CD4-positive, alpha-beta memory T cell (primary cell): ENCODE results near the gene IFI6. TPM values are rescaled to one million over a fixed set of nuclear protein-coding genes. Genes with fewer than 3 reads are reported as not detected.
A peak's percentile ranks its signal among the peaks of the same experiment; 100 is the strongest.

Experiments
- CTCF ChIA-PET: fragments of 350-600 bp; sonication (Branson Sonifier 250); formaldehyde crosslinking; loops from one replicate; lab custom pipeline; 2021; ENCODE audit warnings: inconsistent platforms; ENCODE audit not compliant: partially characterized antibody; lab: Charles Lee
- POLR2A ChIA-PET: fragments of 350-600 bp; sonication (Branson Sonifier 250); formaldehyde crosslinking; loops from one replicate; lab custom pipeline; 2021; ENCODE audit not compliant: partially characterized antibody; lab: Charles Lee
- DNase-seq, 5 donors: peaks; one replicate each; pipeline versions ENCODE4 v3.0.0 to v3.0.0-alpha.2; 2020 to 2022; ENCODE audit warnings: mixed read lengths in 1 of 5
- H3K27ac ChIP-seq: one replicate; pipeline ENCODE4 v1.7.0; 2013; ENCODE audit warnings: low read depth, low read length
- H3K27me3 ChIP-seq: 2 replicates; pipeline ENCODE4 v1.7.0; 2013; ENCODE audit warnings: mild to moderate bottlenecking, low read length, moderate library complexity; ENCODE audit not compliant: insufficient read depth
- H3K36me3 ChIP-seq: 2 replicates; pipeline ENCODE4 v1.7.0; 2013; ENCODE audit warnings: mild to moderate bottlenecking, low read length, moderate library complexity; ENCODE audit not compliant: insufficient read depth
- H3K4me1 ChIP-seq: 2 replicates; pipeline ENCODE4 v1.7.0; 2013; ENCODE audit warnings: mild to moderate bottlenecking, low read length, moderate library complexity; ENCODE audit not compliant: insufficient read depth
- H3K4me3 ChIP-seq, 2 donors: one replicate each; pipeline ENCODE4 v1.7.0; 2013; ENCODE audit warnings: low read length in 2 of 2, mild to moderate bottlenecking in 1 of 2
- H3K9me3 ChIP-seq, 2 donors: one replicate each; pipeline ENCODE4 v1.7.0; 2013; ENCODE audit warnings: low read length in 2 of 2, control low read depth in 1 of 2; ENCODE audit not compliant: control insufficient read depth in 1 of 2
- H3K27ac Mint-ChIP-seq, 7 donors: one replicate each; pipeline ENCODE4 v1.8.0; 2020 to 2021; ENCODE audit warnings: mixed read lengths in 7 of 7, mild to moderate bottlenecking in 6 of 7, inconsistent platforms in 3 of 7, moderate library complexity in 3 of 7
- H3K27me3 Mint-ChIP-seq, 2 donors: one replicate each; pipeline ENCODE4 v1.8.0; 2020 to 2021; ENCODE audit warnings: mixed read lengths in 2 of 2
- H3K36me3 Mint-ChIP-seq, 2 donors: one replicate each; pipeline ENCODE4 v1.8.0; 2020 to 2021; ENCODE audit warnings: mixed read lengths in 2 of 2, inconsistent platforms in 1 of 2, mild to moderate bottlenecking in 1 of 2
- H3K4me1 Mint-ChIP-seq, 4 donors: one replicate each; pipeline ENCODE4 v1.8.0; 2020 to 2021; ENCODE audit warnings: mixed read lengths in 4 of 4, mild to moderate bottlenecking in 1 of 4
- H3K4me3 Mint-ChIP-seq, 8 donors: one replicate each; pipeline ENCODE4 v1.8.0; 2020 to 2021; ENCODE audit warnings: mixed read lengths in 8 of 8, mild to moderate bottlenecking in 7 of 8, moderate library complexity in 6 of 8, inconsistent platforms in 3 of 8
- H3K9me3 Mint-ChIP-seq, 8 donors: one replicate each; pipeline ENCODE4 v1.8.0; 2020 to 2021; ENCODE audit warnings: mixed read lengths in 8 of 8, mild to moderate bottlenecking in 5 of 8, inconsistent platforms in 3 of 8, moderate library complexity in 1 of 8
- intact Hi-C: fragments of 100-400 bp; cut with micrococcal nuclease; formaldehyde crosslinking; loops from one replicate; pipeline ENCODE4 v1.15.1; 2023
- polyA plus RNA-seq, 2 donors: library from polyadenylated mRNA; unstranded; fragments of 300-500 nt; fragmentation: Illumina TruSeq; gene quantifications; one replicate each; pipeline ENCODE4 v1.2.3, GENCODE V29; 2021
- total RNA-seq, 2 experiments: library from RNA; stranded (reverse); gene quantifications; one replicate each; pipeline ENCODE4 v1.2.3, GENCODE V29; 2021

The IFI6 gene
- total and polyA plus RNA-seq, 4 experiments from 2014 or later: 23.0 to 139 (median 43.2) TPM

DNA sequence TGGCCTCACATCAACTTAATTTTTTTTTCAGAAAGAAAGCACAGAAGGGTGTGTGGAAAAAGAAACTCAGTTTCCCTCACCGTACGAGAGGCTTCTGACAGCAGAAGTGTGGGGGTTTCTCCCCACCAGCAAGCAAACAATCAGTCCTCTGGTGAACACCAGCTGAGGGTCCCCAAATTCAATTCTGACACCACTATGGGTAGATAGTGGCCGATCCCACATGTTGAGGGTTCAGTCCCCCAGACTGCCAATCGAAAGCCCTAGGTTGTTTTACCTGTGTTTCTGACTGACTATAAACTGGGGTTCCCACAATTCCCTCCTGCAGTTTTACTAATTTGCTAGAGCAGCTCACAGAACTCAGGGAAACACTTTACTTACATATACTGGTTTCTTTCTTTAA lies 2.1 kb downstream of the IFI6 start:
- no peaks in the 10 kb centered on the region for H3K9me3 ChIP-seq
- H3K4me3 ChIP-seq: peak overlapping the region in 1 of 2 donors; percentile 81
- peak overlapping the region; percentile 65 to 92 (median 82) for H3K27ac Mint-ChIP-seq
- peaks cover 24 to 40% (median 33%) of the 10 kb centered on the region in 4 donors for H3K4me1 Mint-ChIP-seq
- H3K27me3 ChIP-seq: no peaks in the 10 kb centered on the region
- H3K9me3 Mint-ChIP-seq: no peaks in the 10 kb centered on the region
- intact Hi-C loops: loop anchor here (1.0 to 2.0 kb wide), 3 partner anchors 49 to 161 kb away; partner anchors contain the start of genes PPP1R8 and STX12
- ChIA-PET CTCF (interaction anchor here (0.5 to 13.1 kb wide), 45 partner anchors 9 to 1207 kb away, joined by 3 to 550 read pairs (median 4); partner anchors contain the start of genes AHDC1, FAM76A, PPP1R8 and STX12), POLR2A (interaction anchor here (0.6 to 3.9 kb wide), 8 partner anchors 26 to 596 kb away, joined by 3 to 28 read pairs (median 3); partner anchors contain the start of genes FAM76A and STX12)
- no peak for DNase-seq
- peaks cover 5% of the 10 kb centered on the region for H3K36me3 ChIP-seq
- peaks cover 41% of the 10 kb centered on the region for H3K4me1 ChIP-seq
- H3K4me3 Mint-ChIP-seq: peak overlapping the region in 7 of 8 donors; percentile 76 to 86 (median 83)
- H3K36me3 Mint-ChIP-seq: peaks cover 11 to 18% of the 10 kb centered on the region in 2 donors
- no peaks in the 10 kb centered on the region for H3K27me3 Mint-ChIP-seq
- H3K27ac ChIP-seq: no peak overlapping the region

DNA sequence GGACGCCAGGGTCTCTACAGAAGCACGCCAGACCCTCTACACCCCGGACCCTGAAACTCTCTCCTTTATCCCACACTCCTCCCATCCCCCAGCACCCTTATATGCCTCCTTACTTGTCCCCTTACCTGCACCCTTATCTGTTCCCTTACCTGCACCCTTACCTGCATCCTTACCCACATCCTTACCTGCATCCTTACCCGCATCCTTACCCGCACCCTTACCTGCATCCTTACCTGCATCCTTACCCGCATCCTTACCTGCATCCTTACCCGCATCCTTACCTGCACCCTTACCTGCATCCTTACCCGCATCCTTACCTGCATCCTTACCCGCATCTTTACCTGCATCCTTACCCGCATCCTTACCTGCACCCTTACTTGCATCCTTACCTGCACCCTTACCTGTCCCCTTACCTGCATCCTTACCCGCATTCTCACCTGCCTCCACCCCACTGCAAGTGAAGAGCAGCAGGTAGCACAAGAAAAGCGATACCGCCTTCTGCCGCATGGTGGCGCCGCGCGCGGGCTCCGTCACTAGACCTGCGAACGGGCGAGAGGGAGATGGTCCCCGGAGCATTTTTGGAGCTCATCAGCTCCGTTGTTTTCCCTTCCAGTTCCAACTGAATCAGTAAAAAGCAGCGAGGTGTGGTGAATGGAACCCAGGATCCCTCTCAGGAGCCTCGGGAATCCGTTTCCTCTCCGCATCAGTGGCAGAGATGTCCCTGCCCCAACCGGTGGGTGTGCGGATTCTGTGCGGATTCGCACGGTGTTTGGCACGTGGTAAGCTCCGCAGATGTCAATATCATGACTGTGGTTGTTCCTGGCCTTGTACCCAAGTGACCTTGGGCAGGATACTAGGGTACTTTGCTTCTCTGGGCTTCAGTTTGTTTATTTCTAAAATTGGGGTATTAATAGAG lies 2.9 kb downstream of the IFI6 start:
- intact Hi-C loops: loop anchor here (1.0 kb wide), 2 partner anchors 50 to 104 kb away; partner anchors contain the start of gene STX12
- POLR2A ChIA-PET: interaction anchor here (1.0 to 3.9 kb wide), 7 partner anchors 26 to 181 kb away, joined by 3 to 28 read pairs (median 3); partner anchors contain the start of genes FAM76A and STX12
- Histone ChIP-seq H3K4me3 (peak overlapping the region; percentile 54 to 81), H3K27ac (peak overlapping the region; percentile 24), H3K36me3 (peaks cover 5% of the 10 kb centered on the region), H3K4me1 (peaks cover 41% of the 10 kb centered on the region), H3K9me3 (no peaks in the 10 kb centered on the region), H3K27me3 (no peaks in the 10 kb centered on the region)
- Mint-ChIP-seq H3K4me3 (peak overlapping the region; percentile 76 to 86 (median 83)), H3K9me3 (no peaks in the 10 kb centered on the region), H3K27ac (peak overlapping the region; percentile 65 to 92 (median 82)), H3K27me3 (no peaks in the 10 kb centered on the region), H3K4me1 (peaks cover 24 to 40% (median 33%) of the 10 kb centered on the region in 4 donors), H3K36me3 (peaks cover 11 to 18% of the 10 kb centered on the region in 2 donors)
- CTCF ChIA-PET: interaction anchor here (0.5 to 13.1 kb wide), 46 partner anchors 10 to 1208 kb away, joined by 3 to 550 read pairs (median 4); partner anchors contain the start of genes AHDC1, FAM76A, PPP1R8 and STX12
- peak; percentile 81 to 87 (median 84) for DNase-seq

DNA sequence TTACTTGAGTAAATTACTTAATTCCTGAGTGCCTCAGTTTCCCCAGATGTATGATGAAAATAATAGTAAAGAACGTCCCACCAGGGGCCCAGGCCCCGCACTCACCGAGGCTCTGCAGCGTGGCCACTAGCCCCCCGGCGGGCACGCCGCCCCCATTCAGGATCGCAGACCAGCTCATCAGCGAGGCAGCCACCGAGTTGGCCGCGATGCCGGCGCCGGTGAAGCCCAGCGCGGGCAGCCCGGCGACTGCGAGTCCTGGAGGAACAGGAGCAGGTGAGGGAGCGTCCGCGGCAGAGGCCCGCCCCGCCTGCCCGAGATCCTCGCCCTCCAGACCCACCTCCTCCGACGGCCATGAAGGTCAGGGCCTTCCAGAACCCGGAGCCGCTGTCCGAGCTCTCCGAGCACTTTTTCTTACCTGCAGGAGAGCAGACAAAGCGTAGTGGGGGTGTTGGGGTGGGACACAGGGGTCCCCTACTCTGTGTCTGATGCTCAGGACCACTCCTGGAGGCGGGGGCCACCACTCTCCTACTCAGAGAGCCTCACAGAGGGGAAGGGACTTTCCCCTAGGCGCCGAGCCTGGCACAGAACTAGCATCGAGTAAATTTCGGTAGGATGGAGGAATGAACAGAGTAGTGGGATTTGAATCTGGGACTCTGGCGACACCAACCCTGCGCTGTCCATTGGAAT lies 3.7 kb downstream of the IFI6 start:
- H3K4me3 ChIP-seq: no peak overlapping the region
- H3K27me3 ChIP-seq: no peaks in the 10 kb centered on the region
- CTCF ChIA-PET: interaction anchor here (2.2 to 13.1 kb wide), 2 partner anchors 56 to 57 kb away, joined by 12 to 550 read pairs; partner anchors contain the start of genes AHDC1 and FAM76A
- H3K36me3 ChIP-seq: peaks cover 5% of the 10 kb centered on the region
- Mint-ChIP-seq H3K4me3 (peak overlapping the region in 2 of 8 donors; percentile 18 to 25), H3K9me3 (no peaks in the 10 kb centered on the region), H3K4me1 (peaks cover 24 to 42% (median 35%) of the 10 kb centered on the region in 4 donors), H3K36me3 (peaks cover 12 to 18% of the 10 kb centered on the region in 2 donors), H3K27me3 (no peaks in the 10 kb centered on the region), H3K27ac (no peak overlapping the region)
- POLR2A ChIA-PET: interaction anchor here (3.3 kb wide), 1 partner anchor 58 kb away, joined by 28 read pairs; the partner anchor contains the start of gene FAM76A
- intact Hi-C loops: no loop called here
- H3K27ac ChIP-seq: no peak overlapping the region
- no peak for DNase-seq
- H3K4me1 ChIP-seq: peaks cover 46% of the 10 kb centered on the region
- H3K9me3 ChIP-seq: no peaks in the 10 kb centered on the region

DNA sequence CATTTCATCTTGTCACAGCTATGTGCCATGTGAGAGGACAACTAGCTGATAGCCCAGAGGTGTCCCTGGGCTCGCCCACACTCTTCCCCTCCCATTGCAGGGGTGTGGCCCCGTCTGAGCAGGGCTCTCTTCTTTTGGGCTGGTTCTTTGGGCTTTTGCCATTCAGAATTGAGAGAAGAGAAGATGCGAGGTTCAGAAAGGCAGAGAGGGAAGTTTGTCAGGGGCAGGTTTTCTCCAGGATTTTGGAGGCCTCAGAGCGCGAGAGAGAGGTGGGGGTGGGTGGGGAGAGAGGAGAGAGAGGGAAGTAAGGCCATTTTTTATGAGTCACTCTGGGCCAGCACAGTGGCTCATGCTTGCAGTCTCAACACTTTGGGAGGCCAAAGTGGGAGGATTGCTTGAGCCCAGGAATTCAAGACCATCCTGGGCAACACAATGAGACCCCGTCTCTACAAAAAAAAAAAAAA lies 5.2 kb downstream of the IFI6 start:
- H3K27me3 ChIP-seq: no peaks in the 10 kb centered on the region
- ChIA-PET POLR2A (interaction anchor here (0.6 to 6.9 kb wide), 2 partner anchors 54 to 146 kb away, joined by 3 to 237 read pairs; no protein-coding TSS in a partner anchor), CTCF (interaction anchor here (0.7 to 13.1 kb wide), 5 partner anchors 54 to 526 kb away, joined by 3 to 550 read pairs (median 5); partner anchors contain the start of genes AHDC1, FAM76A and STX12)
- peak overlapping the region in 3 of 7 donors; percentile 7 to 72 (median 53) for H3K27ac Mint-ChIP-seq
- H3K27ac ChIP-seq: no peak overlapping the region
- no peaks in the 10 kb centered on the region for H3K9me3 ChIP-seq
- peaks cover 14 to 18% of the 10 kb centered on the region in 2 donors for H3K36me3 Mint-ChIP-seq
- H3K4me3 ChIP-seq: no peak overlapping the region
- DNase-seq: no peak
- intact Hi-C loops: no loop called here
- no peak overlapping the region for H3K4me3 Mint-ChIP-seq
- peaks cover 31 to 46% (median 39%) of the 10 kb centered on the region in 4 donors for H3K4me1 Mint-ChIP-seq
- no peaks in the 10 kb centered on the region for H3K9me3 Mint-ChIP-seq
- no peaks in the 10 kb centered on the region for H3K27me3 Mint-ChIP-seq
- peaks cover 5% of the 10 kb centered on the region for H3K36me3 ChIP-seq
- H3K4me1 ChIP-seq: peaks cover 50% of the 10 kb centered on the region

DNA sequence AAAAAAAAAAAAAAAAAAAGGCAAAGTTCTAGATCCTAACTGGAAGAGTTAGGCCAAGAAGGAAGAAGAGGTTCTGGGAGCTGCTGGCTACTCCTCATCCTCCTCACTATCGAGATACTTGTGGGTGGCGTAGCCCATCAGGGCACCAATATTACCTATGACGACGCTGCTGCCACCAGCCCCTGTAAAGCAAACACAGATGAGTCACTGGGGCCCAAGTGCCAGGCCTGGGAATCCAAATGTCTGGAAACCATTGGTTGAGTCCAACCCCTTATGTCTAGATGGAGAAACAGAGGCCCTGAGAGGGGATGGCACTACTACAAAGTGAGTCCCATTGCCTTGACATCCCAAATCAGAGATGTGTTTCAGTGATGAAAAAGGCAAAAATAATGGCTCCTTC lies 5.7 kb downstream of the IFI6 start:
- no peaks in the 10 kb centered on the region for H3K27me3 ChIP-seq
- no peaks in the 10 kb centered on the region for H3K9me3 ChIP-seq
- peaks cover 0 to under 1% (median 0%) of the 10 kb centered on the region in 8 donors for H3K9me3 Mint-ChIP-seq
- ChIA-PET POLR2A (interaction anchor here (0.6 to 6.9 kb wide), 2 partner anchors 53 to 145 kb away, joined by 3 to 237 read pairs; no protein-coding TSS in a partner anchor), CTCF (interaction anchor here (1.6 to 13.1 kb wide), 4 partner anchors 16 to 110 kb away, joined by 5 to 550 read pairs (median 10); partner anchors contain the start of genes AHDC1 and FAM76A)
- H3K36me3 ChIP-seq: peaks cover 5% of the 10 kb centered on the region
- peak overlapping the region in 2 of 7 donors; percentile 7 to 12 for H3K27ac Mint-ChIP-seq
- H3K4me1 ChIP-seq: peaks cover 50% of the 10 kb centered on the region
- no peak overlapping the region for H3K4me3 Mint-ChIP-seq
- intact Hi-C loops: no loop called here
- H3K27me3 Mint-ChIP-seq: no peaks in the 10 kb centered on the region
- no peak for DNase-seq
- H3K4me3 ChIP-seq: no peak overlapping the region
- no peak overlapping the region for H3K27ac ChIP-seq
- peaks cover 14 to 18% of the 10 kb centered on the region in 2 donors for H3K36me3 Mint-ChIP-seq
- H3K4me1 Mint-ChIP-seq: peaks cover 32 to 46% (median 40%) of the 10 kb centered on the region in 4 donors

DNA sequence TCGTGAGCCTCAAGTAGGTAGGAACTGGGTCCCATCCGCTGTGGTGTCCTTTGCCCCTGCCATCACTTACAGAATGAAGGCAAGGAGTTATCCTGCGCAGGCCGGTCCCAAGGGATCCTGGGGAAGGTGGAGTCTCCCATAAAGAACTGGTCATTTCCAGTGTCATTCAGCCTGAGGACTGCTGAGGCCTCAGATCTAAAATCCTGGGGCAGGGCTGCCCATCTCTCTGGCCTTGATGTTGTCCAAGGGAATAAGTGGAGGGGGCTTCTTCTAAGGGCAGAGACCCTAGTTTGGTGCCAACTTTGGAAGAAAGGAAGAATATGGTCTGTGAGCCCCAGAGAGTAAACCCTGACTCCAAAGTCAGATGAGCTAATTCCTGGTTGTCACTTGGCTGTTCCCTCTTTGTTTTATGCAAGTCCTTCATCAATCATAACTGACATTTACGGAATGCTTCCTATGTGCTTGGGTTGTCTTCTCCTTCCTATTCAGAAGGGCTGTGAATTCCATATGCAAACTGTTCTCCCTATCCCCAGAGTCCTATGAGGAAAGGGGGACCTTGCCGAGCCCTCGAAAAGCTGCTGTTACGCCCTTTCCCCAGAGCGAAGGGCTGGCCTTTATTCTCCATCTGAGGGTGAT lies 6.9 kb downstream of the IFI6 start:
- intact Hi-C loops: no loop called here
- peaks cover 35 to 46% (median 41%) of the 10 kb centered on the region in 4 donors for H3K4me1 Mint-ChIP-seq
- Histone ChIP-seq H3K27me3 (no peaks in the 10 kb centered on the region), H3K4me1 (peaks cover 50% of the 10 kb centered on the region), H3K27ac (no peak overlapping the region), H3K36me3 (peaks cover 5% of the 10 kb centered on the region), H3K4me3 (no peak overlapping the region), H3K9me3 (no peaks in the 10 kb centered on the region)
- no peak for DNase-seq
- peaks cover 15 to 18% of the 10 kb centered on the region in 2 donors for H3K36me3 Mint-ChIP-seq
- peak overlapping the region in 1 of 7 donors; percentile 25 for H3K27ac Mint-ChIP-seq
- peaks cover 0 to 2% (median 0%) of the 10 kb centered on the region in 8 donors for H3K9me3 Mint-ChIP-seq
- ChIA-PET POLR2A (interaction anchor here (0.6 to 6.9 kb wide), 2 partner anchors 52 to 61 kb away, joined by 3 to 237 read pairs; partner anchors contain the start of gene AHDC1), CTCF (interaction anchor here (1.1 to 13.1 kb wide), 6 partner anchors 13 to 142 kb away, joined by 3 to 550 read pairs (median 5); partner anchors contain the start of genes AHDC1 and FAM76A)
- no peak overlapping the region for H3K4me3 Mint-ChIP-seq
- no peaks in the 10 kb centered on the region for H3K27me3 Mint-ChIP-seq
